Transverse colon (tissue), 4 donors: ENCODE results near the gene MAL. TPM values are rescaled to one million over a fixed set of nuclear protein-coding genes. Genes with fewer than 3 reads are reported as not detected.

Source experiments
- DNase-seq: peaks from one replicate; pipeline ENCODE4 v3.0.0-alpha.2; 2019
- H3K27ac ChIP-seq, 4 donors: fragments of 200-600 bp; sonication (generic); 2 replicates each; pipeline ENCODE4 v1.5.1; 2016 to 2018; ENCODE audit warnings: inconsistent platforms in 4 of 4
- H3K27me3 ChIP-seq: fragments of 200-600 bp; sonication (generic); 2 replicates; pipeline ENCODE4 v1.5.1; 2017; ENCODE audit warnings: inconsistent platforms
- H3K36me3 ChIP-seq, 4 donors: fragments of 200-600 bp; sonication (generic); 2 replicates each; pipeline ENCODE4 v1.5.1; 2017 to 2019; ENCODE audit warnings: inconsistent platforms in 4 of 4
- H3K4me1 ChIP-seq, 4 donors: fragments of 200-600 bp; sonication (generic); 2 replicates each; pipeline ENCODE4 v1.5.1; 2017 to 2020; ENCODE audit warnings: inconsistent platforms in 4 of 4
- H3K4me3 ChIP-seq, 4 donors: fragments of 200-600 bp; sonication (generic); 1 replicate in 1 of 4; 2 replicates in 3 of 4; pipeline versions ENCODE4 v1.5.1 to v1.6.1; 2017 to 2019; ENCODE audit warnings: inconsistent platforms in 4 of 4
- H3K9me3 ChIP-seq, 2 donors: fragments of 200-600 bp; sonication (generic); 2 replicates each; pipeline ENCODE4 v1.5.1; 2017 to 2019; ENCODE audit warnings: inconsistent platforms in 2 of 2
- CTCF ChIP-seq, 5 experiments: fragments of 200-600 bp in 3 of 5; fragments of 450-650 bp in 2 of 5; sonication (generic) in 3 of 5; IDR thresholded peaks; 1 replicate in 2 of 5; 2 replicates in 3 of 5; pipeline ENCODE4 v1.5.1; 2016 to 2017; ENCODE audit warnings: antibody characterized with exemption in 5 of 5, inconsistent platforms in 3 of 5, mild to moderate bottlenecking in 2 of 5, moderate library complexity in 1 of 5
- EP300 ChIP-seq: sonication (generic); formaldehyde crosslinking; IDR thresholded peaks from one replicate; pipeline ENCODE4 v1.6.1; 2017; ENCODE audit warnings: antibody characterized with exemption, low read depth
- POLR2A ChIP-seq: fragments of 450-650 bp; IDR thresholded peaks from one replicate; pipeline ENCODE4 v1.6.1; 2016; ENCODE audit warnings: antibody characterized with exemption, mild to moderate bottlenecking, moderate library complexity
- POLR2AphosphoS5 ChIP-seq, 3 donors: sonication (generic); formaldehyde crosslinking; IDR thresholded peaks; one replicate each; pipeline ENCODE4 v1.6.1; 2016; ENCODE audit warnings: antibody characterized with exemption in 3 of 3
- WGBS, 2 donors: methylation state at CpG; one replicate each; pipeline ENCODE4 v1.1.5; 2018; ENCODE audit warnings: low coverage in 1 of 2; 5-methylcytosine and 5-hydroxymethylcytosine counted together
- in situ Hi-C, 4 donors: fragments of 200-750 bp; cut with MboI; loops; one replicate each; pipeline versions ENCODE4 v1.15.0 to v1.15.1; 2017; ENCODE audit warnings: low sequenced_read_pairs in 3 of 4, low pct_ligation_motif_present in 1 of 4, low pct_unique_long_range_greater_than_20kb in 1 of 4
- intact Hi-C: fragments of 100-400 bp; cut with DNase I; formaldehyde crosslinking; loops from one replicate; pipeline ENCODE4 v1.15.1; 2023; ENCODE audit warnings: low total_unique reads
- total RNA-seq, 4 donors: library from RNA; depleted of rRNA; stranded (reverse); fragments of >200 nt; gene quantifications; one replicate each; pipeline ENCODE4 v1.1.0, GENCODE V29; 2016

MAL gene
- total RNA-seq, 4 donors from 2014 or later: 3.7 to 14.3 (median 5.1) TPM

GRCh38 chr2:95053543-95053942 lies 28.0 kb downstream of the MAL start:
- no peak for TF ChIP-seq EP300
- TF ChIP-seq POLR2A: no peak
- no peak for TF ChIP-seq CTCF (IDR thresholded peaks at IDR 0.05)
- no peak for TF ChIP-seq POLR2AphosphoS5 (IDR thresholded peaks at IDR 0.05)
- Histone ChIP-seq H3K4me1 (no peaks in the 10 kb centered on the region), H3K4me3 (no peak overlapping the region), H3K36me3 (no peaks in the 10 kb centered on the region), H3K9me3 (no peaks in the 10 kb centered on the region), H3K27ac (no peak overlapping the region), H3K27me3 (no peaks in the 10 kb centered on the region)
- WGBS, 2 donors: 45% methylated on average over 11 of the region's 11 CpGs; no CpG with 5 or more reads in 1 of the 2 donors
- in situ Hi-C loops: no loop called here
- no peak for DNase-seq
- intact Hi-C loops: no loop called here

GRCh38 chr2:95054016-95054415 lies 28.5 kb downstream of the MAL start:
- Histone ChIP-seq H3K36me3 (no peaks in the 10 kb centered on the region), H3K4me3 (no peak overlapping the region), H3K9me3 (no peaks in the 10 kb centered on the region), H3K27me3 (no peaks in the 10 kb centered on the region), H3K27ac (no peak overlapping the region), H3K4me1 (no peaks in the 10 kb centered on the region)
- in situ Hi-C loops: no loop called here
- intact Hi-C loops: no loop called here
- DNase-seq: no peak
- no peak for TF ChIP-seq POLR2AphosphoS5 (IDR thresholded peaks at IDR 0.05)
- no peak for TF ChIP-seq CTCF (IDR thresholded peaks at IDR 0.05)
- no peak for TF ChIP-seq EP300
- no peak for TF ChIP-seq POLR2A
- WGBS, 2 donors: 72% methylated on average over 5 of the region's 5 CpGs; no CpG with 5 or more reads in 1 of the 2 donors

- no peak overlapping the region for H3K27ac ChIP-seq
- intact Hi-C loops: no loop called here
- no peaks in the 10 kb centered on the region for H3K27me3 ChIP-seq
- in situ Hi-C loops: no loop called here
- no peak for TF ChIP-seq CTCF (IDR thresholded peaks at IDR 0.05)
- H3K36me3 ChIP-seq: no peaks in the 10 kb centered on the region
- DNase-seq: no peak
- H3K4me1 ChIP-seq: no peaks in the 10 kb centered on the region
- H3K4me3 ChIP-seq: no peak overlapping the region
- 40 to 52% methylated on average over 1 to 3 of the region's 3 CpGs for WGBS, 2 donors
- H3K9me3 ChIP-seq: no peaks in the 10 kb centered on the region
Measured at GRCh38 chr2:95055262-95055661, 29.8 kb downstream of the MAL start.

GRCh38 chr2:95056044-95056443 lies 30.5 kb downstream of the MAL start:
- WGBS, 2 donors: 67 to 82% methylated on average over 5 to 8 of the region's 8 CpGs
- in situ Hi-C loops: no loop called here

More at GRCh38 chr2:95056044-95056443, 30.5 kb downstream of the MAL start:
- intact Hi-C loops: no loop called here
- Histone ChIP-seq H3K27ac (no peak overlapping the region), H3K9me3 (no peaks in the 10 kb centered on the region), H3K4me1 (no peaks in the 10 kb centered on the region), H3K4me3 (no peak overlapping the region), H3K36me3 (no peaks in the 10 kb centered on the region), H3K27me3 (no peaks in the 10 kb centered on the region)
- TF ChIP-seq POLR2AphosphoS5 (IDR thresholded peaks at IDR 0.05) (no peak), EP300 (no peak), CTCF (IDR thresholded peaks at IDR 0.05) (no peak), POLR2A (no peak)
- DNase-seq: no peak
